HEK293 (cell line): ENCODE results near the gene AGO1.
"Not testable (repeated sequence)": the region's sequence is repeated elsewhere in the genome, so short reads cannot be mapped to it uniquely, and the experiment has no call there.

Experiments
- CTCF ChIA-PET: fragments of 350-600 bp; formaldehyde crosslinking; extraction: SDS; loops from one replicate; lab custom pipeline; 2021; ENCODE audit warnings: antibody characterized with exemption; lab: Yijun Ruan, JAX
- POLR2A ChIA-PET: fragments of 300-600 bp; formaldehyde crosslinking; extraction: SDS; loops from one replicate; lab custom pipeline; 2020; ENCODE audit warnings: antibody characterized with exemption, inconsistent platforms; lab: Yijun Ruan, JAX
- H3K27ac ChIP-seq: fragments of 200-500 bp; sonication (Bioruptor generic); 2 replicates; pipeline ENCODE4 v1.5.1; 2014; ENCODE audit warnings: low read depth, low read length, control low read depth, inconsistent platforms; ENCODE audit errors: extremely low read depth
- H3K36me3 ChIP-seq, 2 experiments: fragments of 200-500 bp in 1 of 2; sonication (Bioruptor generic) in 1 of 2; 1 replicate in 1 of 2; 2 replicates in 1 of 2; pipeline ENCODE4 v1.5.1; 2014 to 2017; ENCODE audit warnings: inconsistent platforms in 2 of 2, low read length in 2 of 2; ENCODE audit not compliant: control insufficient read depth in 2 of 2, insufficient read depth in 1 of 2
- H3K4me1 ChIP-seq: fragments of 200-500 bp; sonication (Bioruptor generic); 2 replicates; pipeline ENCODE4 v1.5.1; 2014; ENCODE audit warnings: mild to moderate bottlenecking, low read length, inconsistent platforms; ENCODE audit not compliant: control insufficient read depth, insufficient read depth
- H3K4me3 ChIP-seq: 2 replicates; pipeline ENCODE4 v1.5.1; 2011; ENCODE audit warnings: low read depth, mild to moderate bottlenecking, control low read depth, low read length, moderate library complexity
- H3K9me3 ChIP-seq: fragments of 200-500 bp; sonication (Bioruptor generic); 2 replicates; pipeline ENCODE4 v1.5.1; 2014; ENCODE audit warnings: low read depth, low read length, inconsistent platforms; ENCODE audit not compliant: control insufficient read depth, insufficient read depth
- BCL11B ChIP-seq: fragments of 450-650 bp; formaldehyde crosslinking; IDR thresholded peaks from 2 replicates; pipeline ENCODE4 v1.5.1; 2016; ENCODE audit warnings: low read depth, missing biosample characterization, missing genetic modification characterization
- KLF8 ChIP-seq: fragments of 450-650 bp; formaldehyde crosslinking; IDR thresholded peaks from 2 replicates; pipeline ENCODE4 v1.5.1; 2016; ENCODE audit warnings: missing biosample characterization, missing genetic modification characterization
- MEIS1 ChIP-seq: sonication (generic); formaldehyde crosslinking; IDR thresholded peaks from 2 replicates; pipeline ENCODE4 v1.8.1; 2022; ENCODE audit warnings: missing genetic modification reagents, mild to moderate bottlenecking, borderline replicate concordance
- SALL2 ChIP-seq: fragments of 450-650 bp; formaldehyde crosslinking; IDR thresholded peaks from 2 replicates; pipeline ENCODE4 v1.5.0; 2017; ENCODE audit warnings: missing biosample characterization, mild to moderate bottlenecking, missing genetic modification characterization, borderline replicate concordance
- SCRT2 ChIP-seq: fragments of 450-650 bp; formaldehyde crosslinking; IDR thresholded peaks from 2 replicates; pipeline ENCODE4 v1.5.1; 2016; ENCODE audit warnings: missing biosample characterization, missing genetic modification characterization
- ZBTB49 ChIP-seq: fragments of 450-650 bp; formaldehyde crosslinking; IDR thresholded peaks from 2 replicates; pipeline ENCODE4 v1.5.1; 2016; ENCODE audit warnings: missing biosample characterization, missing genetic modification characterization, low read depth
- ZNF146 ChIP-seq: fragments of 450-650 bp; formaldehyde crosslinking; IDR thresholded peaks from 2 replicates; pipeline ENCODE4 v1.5.1; 2016; ENCODE audit warnings: missing biosample characterization, missing genetic modification characterization
- ZNF175 ChIP-seq: fragments of 450-650 bp; formaldehyde crosslinking; IDR thresholded peaks from 2 replicates; pipeline ENCODE4 v1.5.1; 2016; ENCODE audit warnings: missing biosample characterization, missing genetic modification characterization
- ZNF24 ChIP-seq: fragments of 450-650 bp; formaldehyde crosslinking; IDR thresholded peaks from 2 replicates; pipeline ENCODE4 v1.5.1; 2016; ENCODE audit warnings: missing biosample characterization, missing genetic modification characterization
- ZNF521 ChIP-seq: fragments of 450-650 bp; formaldehyde crosslinking; IDR thresholded peaks from 2 replicates; pipeline ENCODE4 v1.5.1; 2017; ENCODE audit warnings: missing biosample characterization, mild to moderate bottlenecking, missing genetic modification characterization
- ZNF610 ChIP-seq: fragments of 450-650 bp; formaldehyde crosslinking; IDR thresholded peaks from 2 replicates; pipeline ENCODE4 v1.5.1; 2016; ENCODE audit warnings: missing biosample characterization, missing genetic modification characterization, borderline replicate concordance
- TF ChIP-seq, protein P1 (sequence below): fragments of 450-650 bp; formaldehyde crosslinking; IDR thresholded peaks from 2 replicates; pipeline ENCODE4 v1.5.1; 2016; ENCODE audit warnings: missing biosample characterization, missing genetic modification characterization
- TF ChIP-seq, protein P2 (sequence below): fragments of 450-650 bp; formaldehyde crosslinking; IDR thresholded peaks from 2 replicates; pipeline ENCODE4 v1.5.1; 2016; ENCODE audit warnings: missing biosample characterization, missing genetic modification characterization
- TF ChIP-seq, protein P3 (sequence below): fragments of 450-650 bp; formaldehyde crosslinking; IDR thresholded peaks from 2 replicates; pipeline ENCODE4 v1.5.1; 2016; ENCODE audit warnings: missing biosample characterization, missing genetic modification characterization

AGO1 gene

GRCh38 chr1:35964277-35964676 lies 81.3 kb downstream of the AGO1 start:
- TF ChIP-seq, protein P1, sequence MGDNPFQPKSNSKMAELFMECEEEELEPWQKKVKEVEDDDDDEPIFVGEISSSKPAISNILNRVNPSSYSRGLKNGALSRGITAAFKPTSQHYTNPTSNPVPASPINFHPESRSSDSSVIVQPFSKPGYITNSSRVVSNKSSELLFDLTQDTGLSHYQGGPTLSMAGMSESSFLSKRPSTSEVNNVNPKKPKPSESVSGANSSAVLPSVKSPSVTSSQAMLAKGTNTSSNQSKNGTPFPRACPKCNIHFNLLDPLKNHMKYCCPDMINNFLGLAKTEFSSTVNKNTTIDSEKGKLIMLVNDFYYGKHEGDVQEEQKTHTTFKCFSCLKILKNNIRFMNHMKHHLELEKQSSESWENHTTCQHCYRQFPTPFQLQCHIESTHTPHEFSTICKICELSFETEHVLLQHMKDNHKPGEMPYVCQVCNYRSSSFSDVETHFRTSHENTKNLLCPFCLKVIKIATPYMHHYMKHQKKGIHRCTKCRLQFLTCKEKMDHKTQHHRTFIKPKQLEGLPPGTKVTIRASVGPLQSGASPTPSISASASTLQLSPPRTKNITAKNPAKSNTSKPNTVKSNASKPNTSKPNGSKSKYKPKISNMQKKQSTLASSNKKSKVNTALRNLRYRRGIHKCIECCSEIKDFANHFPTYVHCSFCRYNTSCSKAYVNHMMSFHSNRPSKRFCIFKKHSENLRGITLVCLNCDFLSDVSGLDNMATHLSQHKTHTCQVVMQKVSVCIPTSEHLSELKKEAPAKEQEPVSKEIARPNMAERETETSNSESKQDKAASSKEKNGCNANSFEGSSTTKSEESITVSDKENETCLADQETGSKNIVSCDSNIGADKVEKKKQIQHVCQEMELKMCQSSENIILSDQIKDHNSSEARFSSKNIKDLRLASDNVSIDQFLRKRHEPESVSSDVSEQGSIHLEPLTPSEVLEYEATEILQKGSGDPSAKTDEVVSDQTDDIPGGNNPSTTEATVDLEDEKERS (tag by site-specific recombination): 0 out of 2 replicates have a peak, but pooled peaks have one; percentile 24
- peak; percentile 96 for TF ChIP-seq ZNF146
- TF ChIP-seq, protein P2, sequence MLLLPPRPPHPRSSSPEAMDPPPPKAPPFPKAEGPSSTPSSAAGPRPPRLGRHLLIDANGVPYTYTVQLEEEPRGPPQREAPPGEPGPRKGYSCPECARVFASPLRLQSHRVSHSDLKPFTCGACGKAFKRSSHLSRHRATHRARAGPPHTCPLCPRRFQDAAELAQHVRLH (tag by site-specific recombination): peak; percentile 47; the same call in 1 of the 2 replicates
- TF ChIP-seq, all 188 proteins: peak for 3; not testable (repeated sequence) for 185
- H3K27ac ChIP-seq, CTCF ChIA-PET, POLR2A ChIA-PET, H3K4me1 ChIP-seq, H3K9me3 ChIP-seq, H3K4me3 ChIP-seq: not testable (repeated sequence)
- peaks cover 0 to 13% of the 10 kb centered on the region in 2 experiments; a peak in 1 of 3 replicates for H3K36me3 ChIP-seq

DNA sequence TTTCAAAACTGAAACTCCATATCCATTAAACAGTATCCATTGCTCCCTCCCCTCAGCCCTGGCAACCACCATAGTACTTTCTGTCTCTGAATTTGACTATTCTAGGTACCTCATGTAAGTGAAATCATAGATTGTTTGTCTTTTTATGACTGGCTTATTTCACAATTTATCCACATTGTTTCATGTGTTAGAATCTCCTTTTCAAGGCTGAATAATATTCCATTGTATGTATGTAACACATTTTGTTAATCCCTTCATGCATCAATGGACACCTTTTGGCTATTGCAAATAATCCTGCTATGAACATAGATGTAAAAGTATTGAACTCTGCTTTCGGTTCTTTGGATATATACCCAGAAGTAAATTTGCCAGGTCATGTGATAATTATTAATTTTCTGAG lies 85.4 kb downstream of the AGO1 start:
- TF ChIP-seq KLF8 (tag by site-specific recombination) (no peak), ZNF24 (tag by site-specific recombination) (no peak), ZNF521 (tag by site-specific recombination) (no peak), ZBTB49 (tag by site-specific recombination) (no peak), ZNF175 (tag by site-specific recombination) (no peak), BCL11B (tag by site-specific recombination) (no peak), SALL2 (no peak), MEIS1 (CRISPR knock-in tag) (no peak), ZNF146 (peak; percentile 96), SCRT2 (tag by site-specific recombination) (no peak), ZNF610 (tag by site-specific recombination) (no peak)
- TF ChIP-seq, protein P3, sequence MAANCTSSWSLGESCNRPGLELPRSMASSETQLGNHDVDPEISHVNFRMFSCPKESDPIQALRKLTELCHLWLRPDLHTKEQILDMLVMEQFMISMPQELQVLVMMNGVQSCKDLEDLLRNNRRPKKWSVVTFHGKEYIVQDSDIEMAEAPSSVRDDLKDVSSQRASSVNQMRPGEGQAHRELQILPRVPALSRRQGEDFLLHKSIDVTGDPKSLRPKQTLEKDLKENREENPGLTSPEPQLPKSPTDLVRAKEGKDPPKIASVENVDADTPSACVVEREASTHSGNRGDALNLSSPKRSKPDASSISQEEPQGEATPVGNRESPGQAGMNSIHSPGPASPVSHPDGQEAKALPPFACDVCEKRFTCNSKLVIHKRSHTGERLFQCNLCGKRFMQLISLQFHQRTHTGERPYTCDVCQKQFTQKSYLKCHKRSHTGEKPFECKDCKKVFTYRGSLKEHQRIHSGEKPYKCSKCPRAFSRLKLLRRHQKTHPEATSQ: no peak
- TF ChIP-seq, protein P1 (tag by site-specific recombination): 0 out of 2 replicates have a peak, but pooled peaks have one; percentile 37
- Histone ChIP-seq H3K36me3 (peaks cover 5 to 32% of the 10 kb centered on the region in 2 experiments; a peak in 2 of 3 replicates), H3K27ac (no peak overlapping the region), H3K4me3 (no peak overlapping the region), H3K4me1 (no peaks in the 10 kb centered on the region), H3K9me3 (no peaks in the 10 kb centered on the region)
- ChIA-PET POLR2A (no interaction called here), CTCF (no interaction called here)
